NB4 (cell line): ENCODE data around the gene TFAP2A.

Experiments
- CTCF ChIP-seq: IDR thresholded peaks from one replicate; pipeline ENCODE4 v1.5.1; 2012; ENCODE audit warnings: low read depth, low read length
- MAX ChIP-seq: IDR thresholded peaks from 2 replicates; pipeline ENCODE4 v1.6.1; 2011; ENCODE audit warnings: low read depth, low read length
- POLR2A ChIP-seq: IDR thresholded peaks from 2 replicates; pipeline ENCODE4 v1.6.1; 2011; ENCODE audit warnings: mild to moderate bottlenecking; ENCODE audit not compliant: insufficient read length; ENCODE audit errors: extremely low read depth

- TF ChIP-seq CTCF (peak; percentile 26), MAX (peak; percentile 84), POLR2A (peak; percentile 89)
These were observed 10.6 kb downstream of the TFAP2A start for GRCh38 chr6:10404107-10404798.
